Measurements from ENCODE around the gene TRIM22. TPM values are rescaled to one million over a fixed set of nuclear protein-coding genes. Genes with fewer than 3 reads are reported as not detected.

The TRIM22 gene
- total RNA-seq, 1 experiment from 2014 or later, result 0.61 TPM

- Histone ChIP-seq H3K9me3 (ENCODE audit: control insufficient read depth in 1 of 2, insufficient read depth in 1 of 2, low read depth in 1 of 2, low read length in 2 of 2) (no peaks in the 10 kb centered on the region; a peak in 1 of 4 replicates), H3K36me3 (ENCODE audit: control insufficient read depth in 1 of 2, insufficient read depth in 2 of 2, low read length in 2 of 2) (no peaks in the 10 kb centered on the region), H4K20me1 (ENCODE audit: insufficient read depth) (no peaks in the 10 kb centered on the region), H3K9ac (ENCODE audit: low read length) (no peak overlapping the region), H3K9me2 (ENCODE audit: insufficient read depth) (no peaks in the 10 kb centered on the region), H3K27me3 (ENCODE audit: insufficient read depth, low read length) (no peaks in the 10 kb centered on the region), H2AFZ (ENCODE audit: low read depth, low read length, poor library complexity, severe bottlenecking) (no peak overlapping the region), H3K4me2 (ENCODE audit: low read length) (no peak overlapping the region), H3K79me2 (ENCODE audit: insufficient read depth, low read length) (no peaks in the 10 kb centered on the region), H3K4me3 (replicated peaks in 1 of 2; ENCODE audit: low read depth in 1 of 2, low read length in 2 of 2) (no peak overlapping the region), H3K27ac (ENCODE audit: low read depth, low read length) (no peak overlapping the region), H3K4me1 (ENCODE audit: control insufficient read depth in 1 of 2, insufficient read depth in 2 of 2, low read length in 2 of 2) (no peaks in the 10 kb centered on the region)
- no TSS peak for BruUV-seq (replicated peaks)
- no peak for DNase-seq (ENCODE audit: low read depth, low spot score)
- ChIA-PET CTCF (no interaction called here), POLR2A (interaction anchor here (0.7 kb wide), 1 partner anchor 32 kb away, joined by 3 read pairs; no protein-coding TSS in a partner anchor), RAD21 (ENCODE audit: low non-redundant PET in 1 of 2, low total read pairs in 2 of 2, uncharacterized antibody in 2 of 2, unreplicated experiment in 2 of 2) (no interaction called here)
- intact Hi-C loops (cut with micrococcal nuclease), result no loop called here
- TF ChIP-seq ZFX (IDR thresholded peaks at IDR 0.05) (no peak), EZH2 (IDR thresholded peaks at IDR 0.05) (no peak), REST (IDR thresholded peaks at IDR 0.05; ENCODE audit: low read depth) (no peak), MAX (IDR thresholded peaks at IDR 0.05) (no peak)
- no peak for ATAC-seq
Measured at GRCh38 chr11:5639953-5640352, 49.6 kb upstream of the TRIM22 start.

- ChIA-PET RAD21 (ENCODE audit: low non-redundant PET in 1 of 2, low total read pairs in 2 of 2, uncharacterized antibody in 2 of 2, unreplicated experiment in 2 of 2) (no interaction called here), CTCF (no interaction called here), POLR2A (no interaction called here)
- Histone ChIP-seq H3K9ac (ENCODE audit: low read length) (no peak overlapping the region), H3K4me3 (replicated peaks in 1 of 2; ENCODE audit: low read depth in 1 of 2, low read length in 2 of 2) (no peak overlapping the region), H3K79me2 (ENCODE audit: insufficient read depth, low read length) (no peaks in the 10 kb centered on the region), H3K9me2 (ENCODE audit: insufficient read depth) (no peaks in the 10 kb centered on the region), H4K20me1 (ENCODE audit: insufficient read depth) (no peaks in the 10 kb centered on the region), H3K4me2 (ENCODE audit: low read length) (no peak overlapping the region), H3K27ac (ENCODE audit: low read depth, low read length) (no peak overlapping the region), H3K27me3 (ENCODE audit: insufficient read depth, low read length) (no peaks in the 10 kb centered on the region), H3K36me3 (ENCODE audit: control insufficient read depth in 1 of 2, insufficient read depth in 2 of 2, low read length in 2 of 2) (no peaks in the 10 kb centered on the region), H3K4me1 (ENCODE audit: control insufficient read depth in 1 of 2, insufficient read depth in 2 of 2, low read length in 2 of 2) (no peaks in the 10 kb centered on the region), H2AFZ (ENCODE audit: low read depth, low read length, poor library complexity, severe bottlenecking) (no peak overlapping the region), H3K9me3 (ENCODE audit: control insufficient read depth in 1 of 2, insufficient read depth in 1 of 2, low read depth in 1 of 2, low read length in 2 of 2) (no peaks in the 10 kb centered on the region; a peak in 1 of 4 replicates)
- no TSS peak for BruUV-seq (replicated peaks)
- DNase-seq (ENCODE audit: low read depth, low spot score) (no peak), ATAC-seq (no peak)
- intact Hi-C loops (cut with micrococcal nuclease), result no loop called here
- no peak for TF ChIP-seq SP1 (IDR thresholded peaks at IDR 0.05; ENCODE audit: low read depth)
- TF ChIP-seq EGR1 (IDR thresholded peaks at IDR 0.05; ENCODE audit: low read depth), result no peak
- no peak for TF ChIP-seq MAX (IDR thresholded peaks at IDR 0.05)
- TF ChIP-seq POLR2A (IDR thresholded peaks at IDR 0.05; ENCODE audit: borderline replicate concordance, extremely low read depth, insufficient read depth, insufficient read length), result no peak
- TF ChIP-seq REST (IDR thresholded peaks at IDR 0.05; ENCODE audit: low read depth), result no peak
- TF ChIP-seq ZNF274 (IDR thresholded peaks at IDR 0.05; ENCODE audit: low read depth, low read length), result no peak
- no peak for TF ChIP-seq FOSL1 (IDR thresholded peaks at IDR 0.05; ENCODE audit: low read depth)
- no peak for TF ChIP-seq CEBPB (IDR thresholded peaks at IDR 0.05; ENCODE audit: low read depth)
- no peak for TF ChIP-seq RAD21 (IDR thresholded peaks at IDR 0.05; ENCODE audit: low read depth)
Measured at GRCh38 chr11:5643585-5643984, 46.0 kb upstream of the TRIM22 start.

All from HCT116 (cell line).